GM23248 (cell line): ENCODE measurements around the gene USP6NL.

Experiments
- EZH2 ChIP-seq: fragments of 200-600 bp; sonication (generic); IDR thresholded peaks from 2 replicates; pipeline ENCODE4 v1.6.1; 2018; ENCODE audit warnings: antibody characterized with exemption, mild to moderate bottlenecking; ENCODE audit not compliant: insufficient read depth, poor library complexity, severe bottlenecking
- EZH2phosphoT487 ChIP-seq: fragments of 200-600 bp; sonication (generic); IDR thresholded peaks from 2 replicates; pipeline ENCODE4 v1.6.1; 2018; ENCODE audit warnings: antibody characterized with exemption, moderate library complexity, mild to moderate bottlenecking, low read depth; ENCODE audit not compliant: insufficient read depth

GRCh38 chr10:11406746-11407145, 204.7 kb downstream of the USP6NL start:
- TF ChIP-seq EZH2 (no peak), EZH2phosphoT487 (no peak)
